Activated CD8-positive, alpha-beta memory T cell treated with anti-CD3 and anti-CD28 coated beads for 24 hours (primary cell): ENCODE results near the gene PLEKHM2.

Experiments
- DNase-seq: peaks from one replicate; pipeline ENCODE4 v3.0.0-alpha.2; 2020

Gene PLEKHM2

GRCh38 chr1:15702722-15703550 is 18.8 kb downstream of the PLEKHM2 start:
- no peak for DNase-seq

GRCh38 chr1:15703562-15703961 is 19.4 kb downstream of the PLEKHM2 start:
- DNase-seq = no peak

- no peak for DNase-seq
Observed at GRCh38 chr1:15704526-15705183, 20.5 kb downstream of the PLEKHM2 start.

GRCh38 chr1:15705184-15705566 is 21.1 kb downstream of the PLEKHM2 start:
- DNase-seq = no peak

GRCh38 chr1:15706751-15707150 is 22.6 kb downstream of the PLEKHM2 start:
- no peak for DNase-seq

GRCh38 chr1:15707239-15707925 is 23.3 kb downstream of the PLEKHM2 start:
- DNase-seq = no peak

- DNase-seq = no peak
Observed at GRCh38 chr1:15708486-15709137, 24.5 kb downstream of the PLEKHM2 start.

- no peak for DNase-seq
Observed at GRCh38 chr1:15709226-15709625, 25.1 kb downstream of the PLEKHM2 start.

- no peak for DNase-seq
Observed at GRCh38 chr1:15712168-15712567, 28.0 kb downstream of the PLEKHM2 start.

GRCh38 chr1:15714406-15715136 is 30.5 kb downstream of the PLEKHM2 start:
- DNase-seq = no peak

- no peak for DNase-seq
Observed at GRCh38 chr1:15717418-15718125, 33.5 kb downstream of the PLEKHM2 start.

- DNase-seq = no peak
Observed at GRCh38 chr1:15718199-15718601, 34.1 kb downstream of the PLEKHM2 start.

- DNase-seq = no peak
Observed at GRCh38 chr1:15719381-15720120, 35.4 kb downstream of the PLEKHM2 start.

- DNase-seq = no peak
Observed at GRCh38 chr1:15720861-15721260, 36.7 kb downstream of the PLEKHM2 start.

GRCh38 chr1:15722411-15722810 is 38.3 kb downstream of the PLEKHM2 start:
- DNase-seq = no peak

GRCh38 chr1:15722836-15723532 is 38.9 kb downstream of the PLEKHM2 start:
- DNase-seq = no peak

- no peak for DNase-seq
Observed at GRCh38 chr1:15723631-15724246, 39.6 kb downstream of the PLEKHM2 start.

- DNase-seq = no peak
Observed at GRCh38 chr1:15724949-15725880, 41.1 kb downstream of the PLEKHM2 start.

GRCh38 chr1:15726508-15726907 is 42.4 kb downstream of the PLEKHM2 start:
- DNase-seq = no peak
